Tibial artery (tissue), 4 donors: ENCODE results near the gene LHFPL2.

Experiments used
- DNase-seq, 2 donors: peaks; one replicate each; pipeline ENCODE4 v3.0.0-alpha.2; 2019
- H3K27ac ChIP-seq, 2 donors: fragments of 200-600 bp; sonication (generic) in 1 of 2; 1 replicate in 1 of 2; 2 replicates in 1 of 2; pipeline ENCODE4 v1.5.1; 2018 to 2019; ENCODE audit warnings: mild to moderate bottlenecking in 1 of 2
- H3K27me3 ChIP-seq, 2 donors: fragments of 200-600 bp; sonication (generic) in 1 of 2; one replicate each; pipeline versions ENCODE4 v1.5.1 to v1.6.0; 2016 to 2019
- H3K36me3 ChIP-seq, 3 donors: fragments of 200-600 bp; sonication (generic) in 2 of 3; one replicate each; pipeline ENCODE4 v1.5.1; 2016 to 2019; ENCODE audit warnings: mild to moderate bottlenecking in 2 of 3
- H3K4me1 ChIP-seq, 4 donors: fragments of 200-600 bp; sonication (generic) in 2 of 4; 1 replicate in 3 of 4; 2 replicates in 1 of 4; pipeline ENCODE4 v1.5.1; 2016 to 2019
- H3K4me3 ChIP-seq, 2 donors: fragments of 200-600 bp; sonication (generic) in 1 of 2; 1 replicate in 1 of 2; 2 replicates in 1 of 2; pipeline ENCODE4 v1.5.1; 2018 to 2019; ENCODE audit warnings: mild to moderate bottlenecking in 2 of 2
- H3K9me3 ChIP-seq, 3 donors: fragments of 200-600 bp; sonication (generic) in 1 of 3; one replicate each; pipeline ENCODE4 v1.5.1; 2016 to 2019
- intact Hi-C: fragments of 100-400 bp; cut with DNase I; formaldehyde crosslinking; loops from one replicate; pipeline ENCODE4 v1.15.0; 2023; ENCODE audit warnings: low total_unique reads
- TF ChIP-seq, protein P1 (sequence below), 2 experiments: fragments of 200-600 bp in 1 of 2; fragments of 450-650 bp in 1 of 2; IDR thresholded peaks; one replicate each; pipeline ENCODE4 v1.5.1; 2017 to 2019; ENCODE audit warnings: antibody characterized with exemption in 2 of 2, mild to moderate bottlenecking in 1 of 2, moderate library complexity in 1 of 2

LHFPL2 gene

DNA sequence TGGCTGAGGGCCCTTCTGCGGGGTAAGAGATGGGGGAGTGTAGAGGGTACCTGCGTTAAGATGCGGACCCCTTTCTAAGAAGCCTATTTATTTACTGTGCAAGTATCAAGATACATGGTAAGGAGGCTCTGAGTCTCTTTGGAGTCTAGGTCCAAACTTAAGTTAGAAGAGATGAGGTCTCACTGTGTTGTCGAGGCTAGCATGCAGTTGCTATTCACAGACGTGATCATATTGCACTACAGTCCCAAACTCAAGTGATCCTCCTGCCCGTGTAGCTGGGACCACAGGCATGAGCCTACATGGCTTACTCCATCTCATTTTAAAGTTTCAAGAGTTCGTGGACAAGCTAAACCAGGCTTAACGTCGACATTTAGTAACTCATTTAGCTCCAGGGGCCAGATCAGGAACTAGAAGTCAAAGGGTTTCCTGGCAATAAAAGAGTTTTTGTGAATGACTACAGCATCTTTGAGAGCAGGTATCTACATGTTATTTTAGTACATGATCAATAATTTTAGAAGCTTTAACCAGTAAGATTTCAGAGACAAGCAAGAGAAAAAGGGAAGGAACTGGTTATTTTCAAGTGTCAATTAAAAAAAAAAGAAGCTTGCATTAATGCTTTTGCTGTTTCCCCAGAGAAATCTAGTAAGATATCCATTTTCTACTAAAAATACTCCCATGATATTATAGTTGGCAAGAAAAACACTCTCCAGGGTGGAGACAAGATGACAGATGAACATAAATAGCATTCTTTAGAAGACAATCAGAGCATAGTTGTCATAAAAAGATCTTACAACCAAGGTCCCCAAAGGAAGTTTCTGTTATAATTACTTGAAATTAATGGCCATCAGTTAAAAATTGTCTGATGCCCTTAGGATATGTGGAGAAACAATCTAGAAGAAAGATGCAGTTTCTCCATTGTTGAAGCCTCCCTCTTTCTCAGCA is 146.9 kb downstream of the LHFPL2 start:
- intact Hi-C loops = no loop called here
- TF ChIP-seq, protein P1, sequence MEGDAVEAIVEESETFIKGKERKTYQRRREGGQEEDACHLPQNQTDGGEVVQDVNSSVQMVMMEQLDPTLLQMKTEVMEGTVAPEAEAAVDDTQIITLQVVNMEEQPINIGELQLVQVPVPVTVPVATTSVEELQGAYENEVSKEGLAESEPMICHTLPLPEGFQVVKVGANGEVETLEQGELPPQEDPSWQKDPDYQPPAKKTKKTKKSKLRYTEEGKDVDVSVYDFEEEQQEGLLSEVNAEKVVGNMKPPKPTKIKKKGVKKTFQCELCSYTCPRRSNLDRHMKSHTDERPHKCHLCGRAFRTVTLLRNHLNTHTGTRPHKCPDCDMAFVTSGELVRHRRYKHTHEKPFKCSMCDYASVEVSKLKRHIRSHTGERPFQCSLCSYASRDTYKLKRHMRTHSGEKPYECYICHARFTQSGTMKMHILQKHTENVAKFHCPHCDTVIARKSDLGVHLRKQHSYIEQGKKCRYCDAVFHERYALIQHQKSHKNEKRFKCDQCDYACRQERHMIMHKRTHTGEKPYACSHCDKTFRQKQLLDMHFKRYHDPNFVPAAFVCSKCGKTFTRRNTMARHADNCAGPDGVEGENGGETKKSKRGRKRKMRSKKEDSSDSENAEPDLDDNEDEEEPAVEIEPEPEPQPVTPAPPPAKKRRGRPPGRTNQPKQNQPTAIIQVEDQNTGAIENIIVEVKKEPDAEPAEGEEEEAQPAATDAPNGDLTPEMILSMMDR (IDR thresholded peaks at IDR 0.05) = no peak

DNA sequence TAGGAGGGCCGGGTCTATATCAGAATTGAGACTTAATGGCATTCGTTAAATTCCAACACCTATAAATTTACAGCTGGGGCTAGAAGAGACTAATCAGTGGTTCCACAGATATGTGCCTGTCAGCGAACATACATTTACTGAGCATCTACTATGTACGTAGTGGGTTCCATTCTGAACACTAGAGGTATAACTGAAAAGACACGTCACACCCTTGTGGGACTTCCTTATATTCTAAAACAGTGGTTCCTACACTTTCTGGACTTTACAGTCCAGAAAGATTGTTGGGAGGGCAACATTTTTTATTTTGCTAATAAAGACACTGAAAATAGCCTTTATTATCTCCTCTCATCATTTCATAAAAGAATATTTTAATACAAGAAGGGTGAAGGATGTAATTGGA is 147.7 kb downstream of the LHFPL2 start:
- TF ChIP-seq, protein P1 (IDR thresholded peaks at IDR 0.05) = no peak
- no peak overlapping the region for H3K4me3 ChIP-seq
- intact Hi-C loops = no loop called here
- no peaks in the 10 kb centered on the region for H3K27me3 ChIP-seq
- no peak for DNase-seq
- no peak overlapping the region for H3K27ac ChIP-seq
- H3K4me1 ChIP-seq = peaks cover 5 to 63% (median 46%) of the 10 kb centered on the region in 4 donors
- no peaks in the 10 kb centered on the region for H3K36me3 ChIP-seq
- H3K9me3 ChIP-seq = no peaks in the 10 kb centered on the region

More for the DNA sequence above, 146.9 kb downstream of the LHFPL2 start:
- no peak for DNase-seq
- Histone ChIP-seq H3K4me1 (peaks cover 5 to 63% (median 45%) of the 10 kb centered on the region in 4 donors), H3K27me3 (no peaks in the 10 kb centered on the region), H3K36me3 (no peaks in the 10 kb centered on the region), H3K27ac (peak overlapping the region in 1 of 2 donors; percentile 15), H3K4me3 (no peak overlapping the region), H3K9me3 (no peaks in the 10 kb centered on the region)

DNA sequence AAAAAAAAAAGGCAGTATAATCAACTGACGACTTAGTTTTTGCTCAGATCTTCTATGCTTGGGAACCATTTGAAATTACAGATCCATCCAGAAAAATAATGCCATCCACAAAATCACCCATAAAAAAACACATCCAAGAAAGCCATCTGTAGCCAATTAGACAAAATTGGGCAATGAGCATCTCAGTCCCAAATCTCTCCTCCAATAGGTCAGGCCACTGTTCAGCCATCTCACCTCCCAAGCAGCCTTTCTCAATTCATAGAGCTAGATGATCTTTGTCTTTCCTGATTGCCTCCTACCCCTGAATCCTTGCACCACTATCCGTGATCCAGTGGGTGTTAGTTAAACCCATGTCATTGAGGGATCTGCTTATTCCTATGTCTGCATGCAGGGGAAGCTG is 148.5 kb downstream of the LHFPL2 start:
- DNase-seq = no peak
- peaks cover 0 to 62% (median 39%) of the 10 kb centered on the region in 4 donors for H3K4me1 ChIP-seq
- no peak overlapping the region for H3K4me3 ChIP-seq
- intact Hi-C loops = no loop called here
- H3K36me3 ChIP-seq = no peaks in the 10 kb centered on the region
- H3K27me3 ChIP-seq = no peaks in the 10 kb centered on the region
- H3K27ac ChIP-seq = no peak overlapping the region
- H3K9me3 ChIP-seq = no peaks in the 10 kb centered on the region
- TF ChIP-seq, protein P1 (IDR thresholded peaks at IDR 0.05) = no peak

DNA sequence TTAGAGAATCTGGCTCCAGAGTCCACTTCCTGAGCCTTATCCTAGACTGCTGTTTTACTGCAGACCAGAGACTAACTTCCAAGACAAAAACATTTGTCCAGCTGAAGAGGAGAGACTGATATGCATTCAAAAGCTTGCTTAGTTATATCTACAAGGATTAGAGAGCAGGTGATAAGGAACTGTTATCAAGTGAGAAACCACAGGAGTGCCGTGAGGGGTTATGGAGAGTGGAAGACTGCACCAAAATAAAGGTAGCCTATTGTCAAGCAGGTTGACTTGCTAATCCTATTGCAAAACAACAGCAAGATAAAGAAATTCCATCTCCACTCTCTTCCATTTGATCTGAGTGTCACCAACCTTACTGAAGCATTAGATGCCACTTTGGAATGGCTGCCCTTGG is 149.1 kb downstream of the LHFPL2 start:
- Histone ChIP-seq H3K36me3 (no peaks in the 10 kb centered on the region), H3K27ac (no peak overlapping the region), H3K4me1 (peaks cover 0 to 57% (median 35%) of the 10 kb centered on the region in 4 donors), H3K4me3 (no peak overlapping the region), H3K27me3 (no peaks in the 10 kb centered on the region), H3K9me3 (no peaks in the 10 kb centered on the region)
- intact Hi-C loops = no loop called here
- TF ChIP-seq, protein P1 (IDR thresholded peaks at IDR 0.05) = no peak
- no peak for DNase-seq

DNA sequence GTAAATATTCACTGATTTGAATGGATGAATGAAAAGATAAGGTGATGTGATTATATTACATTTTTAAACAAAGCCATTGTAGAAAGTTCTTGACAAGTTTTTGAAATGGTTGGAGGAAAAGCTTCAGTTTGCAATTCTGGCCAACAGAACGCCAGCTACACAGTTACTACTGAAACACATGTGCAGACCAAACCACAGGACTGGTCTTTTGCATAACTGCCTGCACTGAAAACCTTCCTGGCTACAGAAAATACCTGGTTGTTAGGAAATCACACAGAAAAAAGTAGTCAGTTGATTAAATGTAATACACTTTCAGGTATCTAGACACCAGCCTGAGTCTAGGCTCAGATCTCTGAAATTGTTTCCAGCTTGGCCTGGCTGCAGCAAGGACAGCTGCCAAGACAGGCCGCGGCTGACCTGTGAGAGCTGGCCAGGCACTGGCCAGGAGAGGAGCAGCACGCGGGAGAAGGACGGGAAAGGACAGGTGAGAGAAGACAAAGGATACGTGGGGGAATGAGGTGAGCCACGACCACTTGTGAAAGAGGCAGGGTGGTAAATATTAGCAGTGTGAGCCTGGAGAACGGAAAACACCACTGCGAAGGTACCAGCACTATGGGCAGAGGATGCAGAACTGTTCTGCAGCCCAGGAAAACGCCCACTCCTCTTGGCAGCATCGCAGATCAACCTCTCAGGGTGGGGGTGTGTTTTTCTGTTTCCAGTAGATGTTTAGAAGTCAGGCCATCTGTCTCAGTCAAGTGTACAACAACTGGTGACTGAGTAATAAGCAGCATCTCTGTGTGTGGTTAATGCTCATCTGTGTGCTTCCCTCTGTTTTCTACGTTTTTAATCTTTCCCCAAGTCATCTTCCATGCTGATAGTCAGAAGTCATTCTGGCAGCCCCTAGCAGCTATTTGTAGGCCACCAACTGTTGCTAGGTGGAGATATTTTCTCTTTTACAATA is 150.7 kb downstream of the LHFPL2 start:
- H3K27ac ChIP-seq = no peak overlapping the region
- intact Hi-C loops = no loop called here
- H3K4me3 ChIP-seq = no peak overlapping the region
- DNase-seq = no peak
- H3K36me3 ChIP-seq = no peaks in the 10 kb centered on the region
- H3K27me3 ChIP-seq = no peaks in the 10 kb centered on the region
- H3K9me3 ChIP-seq = no peaks in the 10 kb centered on the region
- peaks cover 0 to 51% (median 29%) of the 10 kb centered on the region in 4 donors for H3K4me1 ChIP-seq
- TF ChIP-seq, protein P1 (IDR thresholded peaks at IDR 0.05) = no peak
